Activated CD4-positive, CD25-positive, alpha-beta regulatory T cell treated with anti-CD3 and anti-CD28 coated beads, Interleukin-2, amount 50 U/mL, for 24 hours (primary cell): ENCODE results near the gene PRKAR1B.
A peak's percentile ranks its signal among the peaks of the same experiment; 100 is the strongest.
"Not testable (repeated sequence)": the region's sequence is repeated elsewhere in the genome, so short reads cannot be mapped to it uniquely, and the experiment has no call there.

Source experiments
- ATAC-seq, 2 donors: fragments of 150-1000 bp; cut with Tn5 transposase; one replicate each; pipeline ENCODE4 v1.10.0; 2021; ENCODE audit warnings: mild to moderate bottlenecking in 1 of 2, moderate library complexity in 1 of 2

PRKAR1B gene

GRCh38 chr7:666454-667292, 60.4 kb downstream of the PRKAR1B start:
- ATAC-seq, result peak; percentile 25 to 39

GRCh38 chr7:665736-666453, 61.2 kb downstream of the PRKAR1B start:
- ATAC-seq, result no peak

- no peak for ATAC-seq
Observed at GRCh38 chr7:664997-665735, 61.9 kb downstream of the PRKAR1B start.

- no peak for ATAC-seq
Observed at GRCh38 chr7:664402-664775, 62.7 kb downstream of the PRKAR1B start.

- no peak for ATAC-seq
Observed at GRCh38 chr7:662576-662975, 64.5 kb downstream of the PRKAR1B start.

GRCh38 chr7:659996-660395, 67.1 kb downstream of the PRKAR1B start:
- ATAC-seq, result no peak

- ATAC-seq, result no peak
Observed at GRCh38 chr7:659306-659847, 67.7 kb downstream of the PRKAR1B start.

DNA sequence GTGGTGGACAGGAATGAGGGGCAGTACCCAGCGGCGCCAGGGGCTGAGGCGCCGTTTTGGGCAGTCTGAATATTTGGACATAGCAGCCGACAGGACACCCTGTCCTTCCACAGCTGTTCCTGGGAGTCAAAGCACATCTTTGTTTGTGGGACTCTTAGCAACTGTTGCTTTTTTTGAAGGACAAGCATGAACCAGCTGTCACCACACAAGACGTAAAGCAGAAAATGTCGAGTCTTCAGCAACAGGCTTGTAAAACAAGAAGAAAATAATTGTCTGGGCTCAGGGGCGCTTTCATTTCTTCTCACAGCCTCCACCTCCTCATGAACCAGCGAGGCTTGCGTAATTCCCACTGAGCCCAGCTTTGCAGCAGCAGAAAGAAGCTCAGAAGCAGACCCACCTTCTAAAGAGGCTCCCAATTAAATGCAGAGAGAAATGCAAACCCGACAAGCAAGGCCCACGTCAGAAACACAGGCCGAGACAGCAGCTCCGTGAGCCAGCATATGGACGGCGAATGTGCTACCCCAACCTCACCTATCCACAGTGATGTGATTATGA, 69.4 kb downstream of the PRKAR1B start:
- no peak for ATAC-seq

DNA sequence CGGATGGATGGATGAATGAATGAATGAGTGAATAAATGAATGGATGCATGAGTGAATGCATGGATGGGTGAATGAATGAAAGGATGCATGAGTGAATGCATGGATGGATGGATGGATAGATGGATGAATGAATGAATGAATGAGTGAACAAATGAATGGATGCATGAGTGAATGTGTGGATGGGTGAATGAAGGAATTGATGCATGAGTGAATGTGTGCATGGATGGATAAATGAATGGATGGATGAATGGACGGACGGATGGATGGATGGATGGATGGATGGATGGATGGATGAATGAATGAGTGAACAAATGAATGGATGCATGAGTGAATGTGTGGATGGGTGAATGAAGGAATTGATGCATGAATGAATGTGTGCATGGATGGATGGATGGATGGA, 70.1 kb downstream of the PRKAR1B start:
- not testable (repeated sequence) for ATAC-seq

DNA sequence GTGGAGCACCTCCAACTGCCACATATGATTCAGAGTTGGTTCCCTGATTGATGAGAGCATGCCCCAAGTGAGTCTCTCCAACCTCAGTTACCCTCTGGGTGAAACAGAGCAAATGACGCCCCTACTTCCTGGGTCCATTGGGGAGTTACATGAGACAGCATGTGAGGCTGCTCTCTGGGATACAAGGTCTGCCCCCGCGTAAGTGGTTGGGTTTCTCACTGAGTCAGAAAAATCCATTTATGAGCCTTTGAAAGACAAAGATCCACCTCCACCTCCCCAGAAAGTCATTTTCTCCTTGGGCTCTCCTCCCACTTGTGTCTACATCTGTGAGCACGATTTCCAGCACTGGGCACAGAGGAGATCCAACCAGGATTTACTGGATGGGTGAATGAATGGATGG, 71.3 kb downstream of the PRKAR1B start:
- ATAC-seq, result no peak

GRCh38 chr7:653829-654764, 73.0 kb downstream of the PRKAR1B start:
- ATAC-seq, result no peak

DNA sequence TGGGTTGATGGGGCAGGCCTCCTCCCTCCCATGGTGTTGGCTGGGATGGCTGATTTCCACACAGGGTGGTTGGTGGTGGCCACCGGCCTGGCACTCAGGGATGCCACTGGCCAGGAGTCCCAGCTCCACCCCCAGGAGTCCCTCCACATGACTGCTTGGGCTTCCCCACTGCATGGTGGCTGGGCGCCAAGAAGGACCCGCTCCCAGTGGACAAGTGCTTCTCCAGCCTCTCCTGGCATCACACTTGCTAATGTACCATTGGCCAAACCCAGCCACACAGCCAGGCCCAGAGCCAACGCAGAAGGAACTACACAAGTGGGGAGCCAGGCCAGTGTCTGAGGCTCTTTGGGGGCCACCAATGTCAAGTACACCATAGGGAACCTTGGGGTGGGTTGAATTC, 74.2 kb downstream of the PRKAR1B start:
- no peak for ATAC-seq

DNA sequence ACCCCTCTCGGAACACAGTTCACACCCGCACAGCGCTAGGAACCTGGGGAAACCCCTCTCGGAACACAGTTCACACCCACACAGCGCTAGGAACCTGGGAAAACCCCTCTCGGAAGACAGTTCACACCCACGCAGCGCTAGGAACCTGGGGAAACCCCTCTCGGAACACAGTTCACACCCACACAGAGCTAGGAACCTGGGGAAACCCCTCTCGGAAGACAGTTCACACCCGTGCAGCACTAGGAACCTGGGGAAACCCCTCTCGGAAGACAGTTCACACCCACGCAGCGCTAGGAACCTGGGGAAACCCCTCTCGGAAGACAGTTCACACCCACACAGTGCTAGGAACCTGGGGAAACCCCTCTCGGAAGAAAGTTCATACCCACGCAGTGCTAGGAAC, 74.9 kb downstream of the PRKAR1B start:
- ATAC-seq, result not testable (repeated sequence)

DNA sequence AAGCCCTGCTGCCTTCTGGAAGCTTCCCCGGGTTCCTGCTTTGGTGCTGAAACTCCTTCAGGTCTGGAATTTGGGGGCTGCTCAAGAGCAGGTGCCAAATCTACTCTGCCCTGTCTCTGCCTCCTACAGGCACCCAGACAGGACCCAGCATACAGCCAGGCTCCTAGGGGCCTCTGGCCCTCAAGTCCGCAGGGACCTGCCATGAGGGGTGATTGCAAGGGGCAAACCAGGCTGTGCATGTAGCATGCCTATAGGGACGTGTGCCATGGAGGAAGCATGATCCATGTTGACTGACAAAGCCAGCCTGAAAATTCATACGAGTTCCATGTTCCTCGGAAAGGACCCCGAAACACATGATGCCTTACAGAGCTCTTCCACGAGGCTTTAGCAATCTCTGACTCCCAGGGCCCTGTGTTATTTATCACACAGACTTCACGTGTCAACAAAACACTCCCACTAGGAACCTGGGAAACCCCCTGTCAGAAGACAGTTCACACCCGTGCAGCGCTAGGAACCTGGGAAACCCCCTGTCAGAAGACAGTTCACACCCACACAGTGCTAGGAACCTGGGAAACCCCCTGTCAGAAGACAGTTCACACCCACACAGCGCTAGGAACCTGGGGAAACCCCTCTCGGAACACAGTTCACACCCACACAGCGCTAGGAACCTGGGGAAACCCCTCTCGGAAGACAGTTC, 75.9 kb downstream of the PRKAR1B start:
- peak in 1 of 2 donors; percentile 27 for ATAC-seq

GRCh38 chr7:650339-651031, 76.6 kb downstream of the PRKAR1B start:
- no peak for ATAC-seq

DNA sequence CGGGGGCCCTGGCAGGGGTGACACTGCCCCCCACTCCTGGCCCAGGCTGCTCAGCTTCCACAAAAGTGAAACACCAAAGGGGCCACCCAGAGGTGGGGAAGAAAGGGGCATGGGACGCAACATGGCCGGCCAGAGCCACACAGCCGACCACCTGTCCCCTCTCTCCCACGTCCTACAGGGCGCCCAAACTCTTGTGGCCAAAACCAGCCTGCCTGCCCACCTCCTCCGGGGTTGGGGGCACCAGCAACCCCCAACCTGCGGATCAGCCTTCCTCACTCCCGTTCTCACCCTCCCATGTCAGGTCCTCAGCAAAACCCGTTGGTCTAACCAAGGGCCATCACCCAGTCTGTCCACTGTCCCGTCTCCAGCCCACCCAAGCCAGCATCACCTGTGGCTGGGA, 80.1 kb downstream of the PRKAR1B start:
- no peak for ATAC-seq

DNA sequence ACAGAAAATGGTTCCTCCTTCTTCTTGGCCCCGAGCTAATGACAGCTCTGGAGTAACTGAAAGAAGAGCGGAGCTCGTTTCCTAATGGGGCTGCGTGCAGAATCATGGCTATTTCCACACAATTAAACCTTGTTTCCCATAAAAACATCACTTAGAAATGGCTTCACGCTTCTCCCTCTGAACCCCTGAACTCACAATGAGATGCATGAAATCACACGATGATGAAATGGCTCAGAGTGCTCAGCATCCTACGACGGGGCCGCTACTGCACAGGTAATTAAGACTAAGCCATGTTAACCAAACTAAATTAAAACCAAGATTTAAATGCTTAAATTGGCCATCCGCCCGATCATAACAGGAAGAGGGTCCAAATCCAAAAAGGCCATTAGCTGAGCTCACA, 80.6 kb downstream of the PRKAR1B start:
- ATAC-seq, result no peak

GRCh38 chr7:645606-646005, 81.5 kb downstream of the PRKAR1B start:
- ATAC-seq, result no peak

DNA sequence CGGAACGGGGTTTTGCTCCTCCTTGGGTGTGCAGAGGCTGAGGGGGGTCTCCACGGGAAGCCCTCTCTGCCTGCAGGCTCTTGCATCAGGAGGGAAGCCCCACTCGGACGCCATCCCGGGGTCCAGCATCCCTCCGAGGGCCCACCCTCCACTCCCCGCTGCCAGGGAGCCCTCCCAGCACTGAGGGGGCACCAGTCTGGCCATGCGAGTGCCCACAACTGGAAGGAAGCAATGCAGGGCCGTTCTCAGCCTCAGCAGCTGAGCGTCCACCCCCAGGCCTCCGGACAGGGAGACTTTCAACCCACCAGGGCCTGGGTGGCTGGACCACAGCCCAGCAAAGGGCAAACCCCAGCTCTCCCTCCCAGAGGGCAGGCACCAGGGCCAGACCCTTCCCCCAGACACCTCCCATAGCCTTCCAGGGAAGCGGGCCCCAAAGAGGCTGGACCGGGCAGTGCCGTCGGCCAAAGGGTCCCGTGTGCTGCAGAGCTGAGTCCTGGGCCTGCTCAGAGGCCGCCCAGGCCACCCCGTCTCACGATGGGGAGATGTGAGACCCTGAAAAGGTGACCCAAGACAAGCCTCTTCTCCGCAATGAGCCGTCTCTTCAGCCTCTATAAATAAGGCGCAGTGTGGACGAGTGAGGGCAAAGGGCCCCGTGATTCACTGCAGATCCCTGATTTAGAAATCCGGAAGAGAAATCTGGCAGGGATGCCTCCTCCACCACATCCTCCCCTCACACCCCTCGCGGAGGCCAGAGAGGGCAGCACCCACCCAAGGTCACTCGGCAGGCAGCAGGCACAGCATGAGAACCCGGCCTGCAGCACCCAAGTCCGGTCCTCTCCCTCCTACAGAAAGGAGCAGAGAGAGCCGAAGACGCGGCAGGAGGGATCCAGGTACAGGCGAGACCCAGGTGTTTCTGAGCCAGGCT, 82.4 kb downstream of the PRKAR1B start:
- ATAC-seq, result no peak
